NB4 (cell line): Measurements from ENCODE around the gene NTNG1.

Experiments used
- DNase-seq: peaks from one replicate; pipeline ENCODE4 v3.0.0; 2010; ENCODE audit warnings: low read depth
- H3K4me3 ChIP-seq: one replicate; pipeline ENCODE4 v1.5.1; 2011; ENCODE audit warnings: mild to moderate bottlenecking, low read depth, low read length, moderate library complexity
- CTCF ChIP-seq: IDR thresholded peaks from one replicate; pipeline ENCODE4 v1.5.1; 2012; ENCODE audit warnings: low read depth, low read length
- MYC ChIP-seq: IDR thresholded peaks from 2 replicates; pipeline ENCODE4 v1.6.1; 2011; ENCODE audit warnings: low read depth, low read length
- POLR2A ChIP-seq: IDR thresholded peaks from 2 replicates; pipeline ENCODE4 v1.6.1; 2011; ENCODE audit warnings: mild to moderate bottlenecking; ENCODE audit not compliant: insufficient read length; ENCODE audit errors: extremely low read depth
- TF ChIP-seq, protein P1 (sequence below): IDR thresholded peaks from 2 replicates; pipeline ENCODE4 v1.6.1; 2011; ENCODE audit warnings: low read depth, low read length

The NTNG1 gene

GRCh38 chr1:107405236-107405635 lies 264.4 kb downstream of the NTNG1 start:
- H3K4me3 ChIP-seq, result no peak overlapping the region
- no peak for TF ChIP-seq MYC
- TF ChIP-seq CTCF, result no peak
- TF ChIP-seq POLR2A, result no peak
- TF ChIP-seq, protein P1, sequence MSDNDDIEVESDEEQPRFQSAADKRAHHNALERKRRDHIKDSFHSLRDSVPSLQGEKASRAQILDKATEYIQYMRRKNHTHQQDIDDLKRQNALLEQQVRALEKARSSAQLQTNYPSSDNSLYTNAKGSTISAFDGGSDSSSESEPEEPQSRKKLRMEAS, result no peak
- DNase-seq, result peak; percentile 4

- DNase-seq, result no peak
- TF ChIP-seq POLR2A (no peak), MYC (no peak), CTCF (no peak)
- TF ChIP-seq, protein P1, result no peak
These were observed 266.2 kb downstream of the NTNG1 start for GRCh38 chr1:107407011-107407410.

DNA sequence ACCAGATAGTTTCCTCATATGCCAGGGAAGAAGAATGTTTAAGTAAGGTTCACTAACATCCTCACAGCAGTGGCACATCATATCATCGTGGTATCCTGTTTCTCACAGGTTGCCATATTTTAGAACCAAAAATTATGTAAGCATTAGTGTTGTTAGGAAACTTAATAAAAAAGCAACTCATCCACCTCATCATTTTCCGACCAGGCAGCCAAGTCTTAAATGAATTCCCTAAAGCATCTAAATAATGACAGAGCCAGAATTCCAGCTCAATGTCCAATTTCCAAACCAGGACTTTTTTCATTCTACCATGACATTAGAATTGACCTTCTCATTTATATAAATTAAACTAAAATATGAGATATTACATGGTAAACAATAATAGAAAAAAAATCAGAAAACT lies 272.7 kb downstream of the NTNG1 start:
- TF ChIP-seq CTCF (no peak), MYC (no peak), POLR2A (no peak)
- TF ChIP-seq, protein P1, result no peak
- no peak overlapping the region for H3K4me3 ChIP-seq
- no peak for DNase-seq

More at GRCh38 chr1:107407011-107407410, 266.2 kb downstream of the NTNG1 start:
- H3K4me3 ChIP-seq, result no peak overlapping the region

DNA sequence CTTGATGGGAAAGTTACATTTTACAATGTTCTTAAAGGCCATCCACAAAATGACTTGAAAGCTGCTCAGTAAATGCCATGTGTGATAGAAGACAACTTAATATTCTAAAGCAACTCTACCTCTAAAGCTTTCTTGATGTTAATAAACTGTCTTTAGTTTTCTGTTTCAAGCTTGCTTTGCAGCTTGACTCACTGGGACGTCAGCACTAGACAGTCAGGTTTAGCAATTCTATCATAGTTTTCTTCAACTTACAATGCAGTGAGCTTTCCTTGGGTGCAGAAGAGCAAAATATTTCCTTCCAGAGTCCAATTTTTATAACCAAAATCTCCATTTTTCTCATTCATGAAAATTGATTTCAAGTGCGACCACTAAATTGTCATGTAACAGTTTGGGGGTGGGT lies 273.1 kb downstream of the NTNG1 start:
- no peak overlapping the region for H3K4me3 ChIP-seq
- TF ChIP-seq MYC, result no peak
- TF ChIP-seq POLR2A, result no peak
- TF ChIP-seq, protein P1, result no peak
- no peak for TF ChIP-seq CTCF
- no peak for DNase-seq

GRCh38 chr1:107414550-107414949 lies 273.7 kb downstream of the NTNG1 start:
- no peak for DNase-seq
- TF ChIP-seq POLR2A (no peak), MYC (no peak), CTCF (no peak)
- TF ChIP-seq, protein P1, result no peak
- no peak overlapping the region for H3K4me3 ChIP-seq

DNA sequence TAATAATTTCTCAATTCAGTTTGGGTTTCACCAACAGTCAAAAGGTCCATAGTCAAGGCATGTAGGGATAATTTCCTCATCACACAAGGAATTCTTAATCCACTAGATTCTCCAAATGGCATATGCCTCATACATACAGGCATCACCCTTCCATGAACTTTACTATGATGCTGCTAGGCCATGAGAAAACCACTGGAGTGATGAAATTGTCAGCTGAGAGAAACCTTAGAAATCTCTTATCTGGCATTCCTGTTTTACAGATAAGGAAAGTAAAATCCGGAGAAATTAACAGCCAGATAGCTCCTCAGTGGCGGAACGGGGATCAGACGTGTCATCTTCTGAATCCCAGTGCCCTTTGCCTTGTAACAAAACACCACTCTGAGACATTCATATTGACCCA lies 274.4 kb downstream of the NTNG1 start:
- DNase-seq, result no peak
- no peak for TF ChIP-seq MYC
- TF ChIP-seq, protein P1, result no peak
- TF ChIP-seq CTCF, result no peak
- no peak for TF ChIP-seq POLR2A
- H3K4me3 ChIP-seq, result no peak overlapping the region
